HG02759 (cell line): ENCODE results near the gene CNBD2.
A peak's percentile ranks its signal among the peaks of the same experiment; 100 is the strongest.
"Not testable (repeated sequence)": the region's sequence is repeated elsewhere in the genome, so short reads cannot be mapped to it uniquely, and the experiment has no call there.

Source experiments
- ATAC-seq: cut with Tn5 transposase; IDR thresholded peaks from one replicate; pipeline ENCODE4 v1.9.1; 2021; ENCODE audit warnings: mild to moderate bottlenecking, moderate library complexity; ENCODE audit not compliant: unreplicated experiment

Gene CNBD2

DNA sequence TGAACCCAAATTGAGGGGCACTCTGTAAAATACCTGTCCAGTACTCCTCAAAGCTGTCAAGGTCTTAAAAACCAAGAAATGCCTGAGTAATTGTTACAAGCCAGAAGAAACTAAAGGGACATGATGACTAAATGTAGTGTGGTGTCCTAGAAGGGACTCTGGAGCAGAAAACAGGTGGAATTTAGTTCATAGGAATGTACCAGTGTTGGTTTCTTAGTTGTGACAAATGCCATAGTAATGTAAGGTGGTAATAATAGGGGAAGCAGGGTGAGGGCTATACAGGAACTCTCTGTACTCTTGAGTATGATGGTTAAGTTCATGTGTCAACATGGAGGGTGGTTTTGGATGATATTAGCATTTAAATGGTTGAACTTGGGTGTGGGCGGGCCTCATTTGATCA, 92.3 kb downstream of the CNBD2 start:
- ATAC-seq, result no peak

DNA sequence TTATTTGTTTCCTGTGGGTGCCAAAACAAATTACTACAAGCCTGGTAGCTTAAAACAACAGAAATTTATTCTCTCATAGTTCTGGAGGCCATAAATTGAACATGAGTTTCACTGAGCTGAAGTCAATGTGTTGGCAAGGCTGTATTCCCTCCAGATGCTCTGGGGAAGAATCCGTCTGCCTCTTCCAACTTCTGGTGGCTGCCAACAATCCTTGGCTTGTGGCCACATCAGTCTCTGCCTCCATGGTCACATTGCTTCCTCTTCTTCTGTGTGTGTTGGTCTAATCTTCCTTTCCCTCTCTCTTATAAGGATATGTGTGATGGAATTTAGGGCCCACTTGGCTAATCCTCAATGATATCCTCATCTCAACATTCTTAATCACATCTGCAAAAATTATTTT, 93.4 kb downstream of the CNBD2 start:
- ATAC-seq, result no peak

DNA sequence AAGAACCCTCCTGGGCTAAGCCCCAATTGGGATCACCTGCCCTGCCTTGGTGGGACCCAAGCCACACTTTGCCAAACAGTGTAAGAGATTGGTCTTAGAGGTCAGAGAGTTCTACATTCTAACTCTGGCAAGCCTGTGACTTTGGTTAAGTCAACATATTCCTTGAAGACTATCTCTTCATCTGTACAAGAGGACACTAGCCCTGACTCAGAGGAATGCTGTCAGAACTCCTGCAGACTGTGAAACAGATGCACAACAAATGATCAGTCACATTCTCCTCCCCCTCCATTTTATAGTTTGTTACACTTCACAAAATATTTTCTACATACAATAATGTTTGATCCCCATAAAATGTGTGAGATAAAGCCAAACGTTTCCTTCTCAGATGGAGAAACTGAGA, 94.4 kb downstream of the CNBD2 start:
- ATAC-seq, result no peak

DNA sequence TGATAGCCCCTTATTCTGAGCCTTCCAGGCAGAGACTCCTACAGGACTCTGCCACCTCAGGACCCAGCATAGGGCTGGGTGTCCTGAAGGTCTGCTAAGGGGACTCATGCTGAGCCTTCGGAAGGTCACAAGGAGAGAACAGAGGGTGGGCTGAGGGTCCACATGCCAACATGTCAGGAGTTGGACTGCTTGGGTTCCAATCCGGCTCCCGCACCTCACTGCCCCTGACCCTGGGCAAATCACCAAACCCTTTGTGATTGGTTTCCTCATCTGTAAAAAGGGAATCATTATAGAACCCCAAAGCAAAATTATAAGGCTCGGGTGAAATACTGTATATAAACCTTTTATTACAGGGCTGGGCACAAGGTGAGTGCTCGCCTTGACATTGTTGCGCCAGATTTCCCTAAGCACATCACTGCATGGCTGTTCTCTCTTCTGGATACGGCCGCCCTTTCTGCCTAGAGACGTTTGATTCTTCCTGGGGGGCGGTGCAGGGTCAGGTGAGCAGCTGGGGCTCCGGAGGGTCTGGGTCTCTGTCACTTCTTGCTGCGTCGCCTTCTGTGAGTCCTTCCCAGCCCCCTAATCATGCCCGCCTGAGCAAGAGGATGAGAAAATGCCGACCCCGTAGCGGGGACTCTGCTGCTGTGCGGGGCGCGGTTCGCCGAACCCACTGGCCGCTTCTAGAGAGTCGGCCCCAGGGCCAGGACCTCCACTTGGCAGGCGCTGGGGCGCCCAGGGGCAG, 95.7 kb downstream of the CNBD2 start:
- ATAC-seq, result no peak

DNA sequence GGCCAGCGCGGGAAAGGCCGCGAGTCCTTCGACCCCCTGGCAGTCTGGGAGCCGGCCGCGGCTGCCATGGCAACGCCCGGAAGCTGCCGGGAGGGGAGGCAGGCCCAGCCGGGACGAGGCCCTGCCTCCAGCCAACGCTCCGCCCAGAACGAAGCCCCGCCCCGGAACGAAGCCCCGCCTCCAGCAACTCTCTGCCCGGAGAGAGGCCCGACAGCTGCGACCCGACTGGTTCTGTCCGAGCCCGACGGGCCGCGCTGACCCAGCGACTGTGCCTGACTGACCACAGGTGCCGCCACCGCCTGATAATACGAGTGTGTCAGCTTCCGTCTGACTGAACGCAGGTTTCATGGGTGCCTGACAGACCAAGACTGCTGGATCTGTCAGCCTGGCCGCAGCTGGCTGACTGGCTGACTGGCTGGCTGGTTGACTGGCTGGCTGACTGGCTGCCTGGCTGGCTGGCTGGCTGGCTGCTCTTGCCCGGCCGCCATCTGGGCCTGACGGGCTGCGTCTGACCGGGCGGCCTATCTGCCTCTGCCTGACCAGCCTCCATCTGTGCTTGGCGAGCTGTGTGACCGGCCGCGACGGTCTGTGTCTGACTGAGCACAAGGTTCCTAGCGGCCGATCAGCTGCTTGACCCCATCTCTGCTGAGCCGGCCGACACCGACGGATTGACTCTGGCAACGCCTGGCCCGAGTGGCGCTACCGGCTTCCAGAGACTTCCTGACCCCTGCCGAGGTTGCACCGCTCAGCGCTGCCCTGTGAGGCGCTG, 96.5 kb downstream of the CNBD2 start:
- ATAC-seq, result peak; percentile 96

DNA sequence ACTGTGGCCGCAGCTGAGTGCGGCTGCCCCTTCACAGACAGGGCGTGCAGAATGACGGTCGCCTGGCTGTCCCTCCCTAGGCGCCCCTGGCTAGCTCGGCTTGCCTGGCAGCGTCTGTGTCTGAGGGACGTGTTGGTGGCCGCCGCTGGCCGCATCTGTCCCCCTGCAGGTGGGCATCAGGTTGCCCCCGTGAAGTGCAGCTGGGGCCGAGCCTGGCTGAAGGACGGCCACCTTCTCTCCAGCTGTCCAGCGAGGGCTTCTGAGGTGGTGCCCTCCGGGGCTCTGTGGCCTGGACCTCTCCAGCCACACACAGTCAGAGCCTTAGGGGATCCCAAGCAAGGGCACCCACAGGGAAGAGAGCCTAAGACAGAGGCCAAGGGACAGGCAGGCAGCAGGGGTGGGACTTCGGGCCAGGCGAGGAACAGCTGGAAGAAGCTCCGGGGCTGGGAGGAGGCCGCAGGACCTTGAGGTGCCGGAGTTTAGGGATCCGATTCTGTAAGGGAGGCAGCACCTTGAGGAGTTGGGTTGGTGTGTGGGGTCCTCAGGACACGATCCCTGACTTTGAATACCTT, 97.1 kb downstream of the CNBD2 start:
- no peak for ATAC-seq

DNA sequence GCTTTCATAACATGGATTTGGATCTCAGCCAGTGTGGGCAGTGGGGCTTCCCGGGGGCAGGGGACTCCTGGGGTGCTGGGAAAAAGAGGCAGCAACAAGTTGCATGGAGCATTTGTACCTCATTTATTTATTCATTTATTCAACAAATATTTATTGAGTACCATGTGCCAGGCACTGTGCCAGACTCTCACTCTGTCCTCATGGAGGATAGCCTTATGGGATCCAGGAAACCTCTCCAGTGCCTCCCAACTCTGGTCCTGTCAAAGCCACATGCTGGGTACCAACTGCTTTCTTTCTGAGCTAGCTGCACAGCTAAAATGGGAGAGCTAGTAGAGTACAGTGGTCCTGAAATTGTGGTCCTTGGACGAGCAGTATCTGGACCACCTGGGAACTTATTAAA, 98.4 kb downstream of the CNBD2 start:
- no peak for ATAC-seq

DNA sequence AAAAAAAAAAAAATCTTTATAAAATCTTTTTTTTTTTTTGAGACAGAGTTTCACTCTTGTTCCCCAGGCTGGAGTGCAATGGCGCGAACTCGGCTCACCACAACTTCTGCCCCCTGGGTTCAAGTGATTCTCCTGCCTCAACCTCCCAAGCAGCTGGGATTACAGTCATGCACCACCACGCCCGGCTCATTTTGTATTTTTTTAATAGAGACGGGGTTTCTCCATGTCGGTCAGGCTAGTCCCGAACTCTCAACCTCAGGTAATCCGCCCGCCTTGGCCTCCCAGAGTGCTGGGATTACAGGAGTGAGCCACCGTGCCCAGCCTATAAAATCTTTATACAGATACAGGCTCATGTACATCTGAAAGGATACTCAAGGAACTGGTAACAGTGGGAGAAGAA, 100.1 kb downstream of the CNBD2 start:
- not testable (repeated sequence) for ATAC-seq

DNA sequence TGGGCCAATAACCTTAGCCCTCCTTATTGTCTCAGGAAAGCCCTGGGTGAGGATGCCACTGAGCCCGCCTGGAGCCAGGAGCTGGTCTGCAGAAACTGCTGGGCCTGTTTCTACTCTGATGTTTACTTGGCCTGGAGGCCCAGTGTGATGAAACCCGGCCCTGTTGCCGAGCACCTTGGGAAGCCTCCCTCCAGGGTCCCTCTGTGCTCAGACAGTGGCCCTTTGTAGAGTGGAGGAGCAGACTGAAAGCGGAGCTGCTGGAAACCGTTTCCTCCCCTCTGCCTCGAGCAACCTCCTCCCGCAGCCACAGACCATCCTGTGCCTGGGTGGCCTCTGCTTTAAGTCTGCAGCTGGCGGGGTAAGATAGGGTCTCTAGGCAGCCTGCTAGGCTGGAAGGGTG, 102.1 kb downstream of the CNBD2 start:
- ATAC-seq, result no peak

DNA sequence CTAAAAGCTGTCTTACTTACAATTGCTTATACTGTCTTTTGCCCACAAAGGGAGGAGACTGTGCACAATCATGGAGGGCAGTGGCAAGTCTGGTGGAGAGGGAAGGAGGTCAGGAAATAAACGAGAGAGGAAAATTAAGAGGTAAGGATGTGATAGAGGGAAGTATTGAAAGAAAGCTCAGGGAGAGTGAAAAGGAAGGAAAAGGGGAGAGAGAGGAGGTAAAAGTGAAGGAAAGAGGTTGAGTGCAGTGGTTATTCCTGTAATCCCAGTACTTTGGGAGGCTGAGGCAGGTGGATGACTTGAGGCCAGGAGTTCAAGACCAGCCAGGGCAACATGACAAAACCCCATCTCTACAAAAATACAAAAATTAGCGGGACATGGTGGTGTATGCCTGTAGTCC, 103.5 kb downstream of the CNBD2 start:
- ATAC-seq, result no peak

DNA sequence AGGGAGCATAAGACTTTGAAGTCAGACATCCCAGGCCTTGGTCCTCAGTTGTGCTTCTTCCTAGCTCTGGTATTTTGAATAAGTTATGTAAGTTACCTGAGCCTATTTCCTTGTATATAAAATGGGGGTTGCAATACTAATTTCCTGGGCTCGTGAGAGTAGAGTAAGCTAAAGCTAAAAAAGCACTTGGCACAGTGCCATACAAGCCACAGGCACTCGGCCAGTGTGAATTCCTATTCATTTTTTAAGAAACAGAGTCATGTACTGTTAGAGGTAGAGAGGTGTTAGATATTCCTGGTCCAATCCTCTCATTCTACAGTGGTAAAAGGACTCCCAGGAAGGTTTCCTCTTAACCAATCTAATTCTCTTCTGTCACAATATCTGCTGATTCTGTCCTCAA, 106.6 kb downstream of the CNBD2 start:
- no peak for ATAC-seq

DNA sequence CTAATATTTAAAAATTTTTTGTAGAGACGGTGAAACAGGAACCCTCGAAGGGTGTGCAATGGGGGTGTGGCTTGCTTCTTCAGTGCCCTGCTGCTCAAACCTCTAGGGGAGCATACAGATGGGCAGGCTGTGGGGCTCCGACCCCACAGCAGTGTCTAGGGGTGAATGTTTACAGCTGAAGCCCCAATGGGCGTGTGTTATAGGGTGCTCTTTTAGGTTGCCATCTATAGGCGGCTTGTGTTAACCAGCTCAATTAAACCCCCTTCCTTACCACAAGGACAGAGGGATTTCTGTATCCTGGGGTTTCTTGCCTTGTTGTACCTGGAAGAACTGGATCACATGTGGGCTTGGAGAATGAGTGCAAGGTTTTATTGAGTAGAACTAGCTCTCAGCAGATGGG, 109.4 kb downstream of the CNBD2 start:
- not testable (repeated sequence) for ATAC-seq

DNA sequence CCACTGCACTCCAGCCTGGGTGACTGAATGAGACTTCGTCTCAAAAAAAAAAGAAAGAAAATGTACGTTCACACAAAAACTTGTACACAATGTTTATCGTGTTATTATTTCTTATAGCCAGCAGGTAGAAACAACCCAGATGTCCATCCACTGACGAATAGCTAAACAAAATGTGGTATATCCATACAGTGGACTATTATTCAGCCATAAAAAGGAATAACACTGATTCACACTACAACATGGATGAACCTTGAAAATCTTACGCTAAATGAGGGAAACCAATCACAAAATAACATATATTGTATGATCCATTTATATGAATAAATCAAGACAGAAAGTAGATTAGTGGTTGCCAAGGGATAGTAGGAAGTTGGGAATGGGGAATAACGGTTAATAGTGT, 111.1 kb downstream of the CNBD2 start:
- no peak for ATAC-seq

DNA sequence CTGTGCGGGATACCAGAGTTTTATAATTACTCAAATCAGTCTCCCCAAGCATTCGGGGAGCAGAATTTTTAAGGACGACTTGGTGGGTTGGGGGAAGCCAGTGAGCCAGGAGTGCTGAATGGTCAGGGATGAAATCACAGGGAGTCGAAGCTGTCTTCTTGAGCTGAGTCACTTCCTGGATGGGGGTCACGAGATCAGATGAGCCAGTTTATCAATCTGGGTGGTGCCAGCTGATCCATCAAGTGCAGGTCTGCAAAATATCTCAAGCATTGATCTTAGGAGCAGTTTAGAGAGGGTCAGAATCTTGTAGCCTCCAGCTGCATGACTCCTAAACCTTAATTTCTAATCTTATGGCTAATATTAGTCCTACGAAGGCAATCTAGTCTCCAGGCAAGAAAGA, 111.6 kb downstream of the CNBD2 start:
- ATAC-seq, result not testable (repeated sequence)
